HCT116 (cell line): ENCODE results near the gene ASCC1. TPM values are rescaled to one million over a fixed set of nuclear protein-coding genes. Genes with fewer than 3 reads are reported as not detected.

Source experiments
- ATAC-seq: fragments of 200-7000 bp; cut with Tn5 transposase; 2 replicates; pipeline ENCODE4 v1.9.1; 2020; ENCODE audit warnings: mild to moderate bottlenecking, moderate library complexity
- BruUV-seq: library from RNA; stranded (reverse); fragments of 400-500 nt; replicated peaks from 2 replicates; lab custom pipeline; 2021; lab: Mats Ljungman, UMichigan
- CTCF ChIA-PET: fragments of 300-600 bp; sonication (Branson Sonifier 250); formaldehyde crosslinking; loops from one replicate; lab custom pipeline; 2021; ENCODE audit warnings: antibody characterized with exemption; lab: Charles Lee
- POLR2A ChIA-PET: fragments of 300-600, 350-600 bp; sonication (Branson Sonifier 250); formaldehyde crosslinking; loops from one replicate; lab custom pipeline; 2021; ENCODE audit warnings: antibody characterized with exemption; lab: Charles Lee
- RAD21 ChIA-PET, 2 experiments: fragments of 300-600 bp; sonication (Branson Sonifier 250); formaldehyde crosslinking; loops; one replicate each; lab custom pipeline; 2023; ENCODE audit warnings: low total read pairs in 2 of 2; ENCODE audit not compliant: uncharacterized antibody in 2 of 2, unreplicated experiment in 2 of 2, low non-redundant PET in 1 of 2; lab: Charles Lee
- DNase-seq: peaks from one replicate; pipeline ENCODE4 v3.0.0-alpha.2; 2010; ENCODE audit warnings: low read depth, low spot score
- H2AFZ ChIP-seq: fragments of 200-600 bp; shearing (Covaris generic), sonication (generic); 2 replicates; pipeline ENCODE4 v1.6.1; 2017; ENCODE audit warnings: low read depth, mixed run types, mixed read lengths, antibody characterized with exemption, low read length; ENCODE audit not compliant: poor library complexity, severe bottlenecking
- H3K27ac ChIP-seq: 2 replicates; pipeline ENCODE4 v1.5.1; 2012; ENCODE audit warnings: low read depth, low read length
- H3K27me3 ChIP-seq: fragments of 200-600 bp; sonication (generic); 2 replicates; pipeline ENCODE4 v1.6.1; 2016; ENCODE audit warnings: mixed run types, low read length, mixed read lengths; ENCODE audit not compliant: insufficient read depth
- H3K36me3 ChIP-seq, 2 experiments: fragments of 200-500 bp in 1 of 2; fragments of 200-600 bp in 1 of 2; sonication (Bioruptor generic) in 1 of 2; sonication (generic) in 1 of 2; 2 replicates each; pipeline versions ENCODE4 v1.5.1 to v1.6.1; 2014 to 2016; ENCODE audit warnings: low read length in 2 of 2, inconsistent platforms in 1 of 2, mixed read lengths in 1 of 2, mixed run types in 1 of 2; ENCODE audit not compliant: insufficient read depth in 2 of 2, control insufficient read depth in 1 of 2
- H3K4me1 ChIP-seq, 2 experiments: fragments of 200-600 bp in 1 of 2; sonication (generic) in 1 of 2; 2 replicates each; pipeline versions ENCODE4 v1.5.1 to v1.6.1; 2012 to 2017; ENCODE audit warnings: low read length in 2 of 2, inconsistent platforms in 1 of 2, mild to moderate bottlenecking in 1 of 2, mixed read lengths in 1 of 2, mixed run types in 1 of 2, moderate library complexity in 1 of 2; ENCODE audit not compliant: insufficient read depth in 2 of 2, control insufficient read depth in 1 of 2
- H3K4me2 ChIP-seq: fragments of 200-600 bp; sonication (generic); 2 replicates; pipeline ENCODE4 v1.6.1; 2017; ENCODE audit warnings: mixed run types, low read length, mixed read lengths
- H3K4me3 ChIP-seq, 2 experiments: fragments of 200-600 bp in 1 of 2; sonication (generic) in 1 of 2; replicated peaks in 1 of 2; 2 replicates each; pipeline ENCODE4 v1.5.1; 2011 to 2016; ENCODE audit warnings: low read length in 2 of 2, control low read depth in 1 of 2, low read depth in 1 of 2, mild to moderate bottlenecking in 1 of 2, mixed read lengths in 1 of 2, mixed run types in 1 of 2
- H3K79me2 ChIP-seq: fragments of 200-600 bp; sonication (generic); 2 replicates; pipeline ENCODE4 v1.6.1; 2017; ENCODE audit warnings: mild to moderate bottlenecking, mixed run types, low read length, moderate library complexity, mixed read lengths; ENCODE audit not compliant: insufficient read depth
- H3K9ac ChIP-seq: fragments of 200-600 bp; sonication (generic); 2 replicates; pipeline ENCODE4 v1.6.1; 2016; ENCODE audit warnings: low read length, mixed read lengths
- H3K9me2 ChIP-seq: fragments of 200-600 bp; sonication (generic), shearing (Covaris generic); 2 replicates; pipeline ENCODE4 v1.6.1; 2017; ENCODE audit warnings: mixed run types, mild to moderate bottlenecking, moderate library complexity; ENCODE audit not compliant: insufficient read depth
- H3K9me3 ChIP-seq, 2 experiments: fragments of 200-500 bp in 1 of 2; fragments of 200-600 bp in 1 of 2; sonication (Bioruptor generic) in 1 of 2; sonication (generic) in 1 of 2; 2 replicates each; pipeline ENCODE4 v1.6.1; 2014 to 2017; ENCODE audit warnings: low read length in 2 of 2, mixed read lengths in 2 of 2, inconsistent platforms in 1 of 2, low read depth in 1 of 2, mild to moderate bottlenecking in 1 of 2, mixed run types in 1 of 2, moderate library complexity in 1 of 2; ENCODE audit not compliant: control insufficient read depth in 1 of 2, insufficient read depth in 1 of 2
- H4K20me1 ChIP-seq: fragments of 200-600 bp; sonication (generic), shearing (Covaris generic); 2 replicates; pipeline ENCODE4 v1.6.1; 2017; ENCODE audit warnings: mixed run types, mild to moderate bottlenecking, moderate library complexity; ENCODE audit not compliant: insufficient read depth
- ATF3 ChIP-seq: IDR thresholded peaks from 2 replicates; pipeline ENCODE4 v1.6.1; 2012
- CTCF ChIP-seq, 3 experiments: fragments of 200-600 bp in 1 of 3; sonication (generic) in 1 of 3; IDR thresholded peaks in 2 of 3; conservative IDR thresholded peaks in 1 of 3; 2 replicates each; pipeline ENCODE4 v1.5.1; 2012 to 2017; ENCODE audit warnings: low read depth in 2 of 3, low read length in 2 of 3, antibody characterized with exemption in 1 of 3, borderline replicate concordance in 1 of 3, control low read depth in 1 of 3, mild to moderate bottlenecking in 1 of 3, mixed read lengths in 1 of 3, mixed run types in 1 of 3, moderate library complexity in 1 of 3; ENCODE audit not compliant: insufficient read depth in 1 of 3
- ELF1 ChIP-seq: IDR thresholded peaks from 2 replicates; pipeline ENCODE4 v1.6.1; 2012; ENCODE audit warnings: low read depth, borderline replicate concordance
- EZH2 ChIP-seq: fragments of 200-600 bp; sonication (generic); IDR thresholded peaks from 2 replicates; pipeline ENCODE4 v1.6.1; 2017; ENCODE audit warnings: antibody characterized with exemption, mixed run types
- FOSL1 ChIP-seq: IDR thresholded peaks from 2 replicates; pipeline ENCODE4 v1.6.1; 2012; ENCODE audit warnings: low read depth
- JUND ChIP-seq: IDR thresholded peaks from 2 replicates; pipeline ENCODE4 v1.6.1; 2012
- RAD21 ChIP-seq: IDR thresholded peaks from 2 replicates; pipeline ENCODE4 v1.6.1; 2012; ENCODE audit warnings: low read depth, mild to moderate bottlenecking
- SIN3A ChIP-seq: IDR thresholded peaks from 2 replicates; pipeline ENCODE4 v1.6.1; 2012; ENCODE audit warnings: low read depth
- SP1 ChIP-seq: IDR thresholded peaks from 2 replicates; pipeline ENCODE4 v1.6.1; 2012; ENCODE audit warnings: low read depth
- SRF ChIP-seq: IDR thresholded peaks from 2 replicates; pipeline ENCODE4 v1.6.1; 2012; ENCODE audit warnings: low read depth
- TCF7L2 ChIP-seq: IDR thresholded peaks from 2 replicates; pipeline ENCODE4 v1.7.0; 2011; ENCODE audit warnings: borderline replicate concordance, inconsistent platforms; ENCODE audit not compliant: insufficient read depth, insufficient read length; ENCODE audit errors: extremely low read depth
- ZBTB33 ChIP-seq: IDR thresholded peaks from 2 replicates; pipeline ENCODE4 v1.6.1; 2011; ENCODE audit warnings: mild to moderate bottlenecking, low read length, moderate library complexity; ENCODE audit not compliant: insufficient replicate concordance; ENCODE audit errors: extremely low read depth
- intact Hi-C: fragments of 100-400 bp; cut with micrococcal nuclease; formaldehyde crosslinking; loops from 2 replicates; pipeline ENCODE4 v1.10.0; 2022
- total RNA-seq: library from RNA; stranded (reverse); gene quantifications from one replicate; pipeline ENCODE4 v1.2.1, GENCODE V29; 2021; ENCODE audit not compliant: unreplicated experiment

ASCC1 gene
- total RNA-seq, 1 experiment from 2014 or later: 34.5 TPM

GRCh38 chr10:72107325-72108003 is 108.6 kb downstream of the ASCC1 start:
- no peaks in the 10 kb centered on the region for H3K9me2 ChIP-seq
- H3K9me3 ChIP-seq: no peaks in the 10 kb centered on the region
- no peak overlapping the region for H2AFZ ChIP-seq
- H3K4me1 ChIP-seq: peaks cover 15 to 17% of the 10 kb centered on the region in 2 experiments
- H3K4me2 ChIP-seq: peak overlapping the region; percentile 29
- no peaks in the 10 kb centered on the region for H4K20me1 ChIP-seq
- ChIA-PET POLR2A (no interaction called here), CTCF (interaction anchor here (1.9 kb wide), 1 partner anchor 18 kb away, joined by 6 read pairs; no protein-coding TSS in a partner anchor), RAD21 (no interaction called here)
- DNase-seq (no peak), ATAC-seq (peak; percentile 73)
- TF ChIP-seq ZBTB33: no peak
- TF ChIP-seq ELF1: no peak
- peak; percentile 15; the same call in 1 of the 2 replicates for TF ChIP-seq FOSL1
- TF ChIP-seq EZH2: no peak
- no peak for TF ChIP-seq ATF3
- TF ChIP-seq JUND: no peak
- no peak for TF ChIP-seq SIN3A
- TF ChIP-seq CTCF (IDR thresholded peaks at IDR 0.05 in 2 of 3, conservative IDR thresholded peaks at IDR 0.05 in 1 of 3; ENCODE audit: borderline replicate concordance in 1 of 3, insufficient read depth in 1 of 3, low read depth in 2 of 3, low read length in 2 of 3): no peak
- no peak for TF ChIP-seq SRF
- no peak for TF ChIP-seq RAD21
- 0 out of 2 replicates have a peak, but pooled peaks have one; percentile 17 for TF ChIP-seq SP1
- TF ChIP-seq TCF7L2: no peak
- no peak overlapping the region for H3K4me3 ChIP-seq
- no peak overlapping the region for H3K9ac ChIP-seq
- intact Hi-C loops: no loop called here
- no peaks in the 10 kb centered on the region for H3K79me2 ChIP-seq
- no peaks in the 10 kb centered on the region for H3K27me3 ChIP-seq
- H3K27ac ChIP-seq: peak overlapping the region; percentile 39; the same call in 1 of the 2 replicates
- BruUV-seq: no TSS peak
- H3K36me3 ChIP-seq: no peaks in the 10 kb centered on the region
